ENCODE measurements around the gene CCN6. TPM values are rescaled to one million over a fixed set of nuclear protein-coding genes. Genes with fewer than 3 reads are reported as not detected.
"Not testable (repeated sequence)": the region's sequence is repeated elsewhere in the genome, so short reads cannot be mapped to it uniquely, and the experiment has no call there.

Gene CCN6
- total RNA-seq, 2 donors from 2014 or later: not detected

- no peaks in the 10 kb centered on the region for H3K36me3 Mint-ChIP-seq
- no peak for ATAC-seq
- no peak overlapping the region for H3K27ac Mint-ChIP-seq
- DNase-seq (ENCODE audit: low spot score in 2 of 2): no peak
- H3K9me3 Mint-ChIP-seq: no peaks in the 10 kb centered on the region
These were observed 12.7 kb downstream of the CCN6 start for GRCh38 chr6:112066606-112067005.

- no peak for DNase-seq (ENCODE audit: low spot score in 2 of 2)
- Mint-ChIP-seq H3K9me3 (no peaks in the 10 kb centered on the region), H3K27ac (no peak overlapping the region), H3K36me3 (no peaks in the 10 kb centered on the region)
- ATAC-seq: no peak
These were observed 27.7 kb downstream of the CCN6 start for GRCh38 chr6:112081569-112081968.

GRCh38 chr6:112085286-112086065, 31.6 kb downstream of the CCN6 start:
- no peak for ATAC-seq
- Mint-ChIP-seq H3K27ac (no peak overlapping the region), H3K36me3 (no peaks in the 10 kb centered on the region), H3K9me3 (no peaks in the 10 kb centered on the region)
- no peak for DNase-seq (ENCODE audit: low spot score in 2 of 2)

GRCh38 chr6:112086744-112087135, 32.8 kb downstream of the CCN6 start:
- peak in 1 of 2 donors; percentile 3 for DNase-seq (ENCODE audit: low spot score in 2 of 2)
- H3K36me3 Mint-ChIP-seq: no peaks in the 10 kb centered on the region
- no peaks in the 10 kb centered on the region for H3K9me3 Mint-ChIP-seq
- no peak overlapping the region for H3K27ac Mint-ChIP-seq
- peak; percentile 44 to 53 for ATAC-seq

GRCh38 chr6:112087136-112087911, 33.4 kb downstream of the CCN6 start, which contains the start of the genes FAM229B and TUBE1:
FAM229B (plus strand) TSS chr6:112087591; CDS start chr6:112099284, 11,693 bp downstream.
TUBE1 (minus strand) TSS chr6:112087482; CDS start chr6:112087434, 48 bp downstream.
- peak; percentile 80 to 86 for DNase-seq (ENCODE audit: low spot score in 2 of 2)
- Mint-ChIP-seq H3K9me3 (no peaks in the 10 kb centered on the region), H3K36me3 (no peaks in the 10 kb centered on the region), H3K27ac (no peak within 1 kb of the TSS)
- peak; percentile 96 for ATAC-seq

- Mint-ChIP-seq H3K27ac (no peak overlapping the region), H3K9me3 (no peaks in the 10 kb centered on the region), H3K36me3 (no peaks in the 10 kb centered on the region)
- ATAC-seq (no peak), DNase-seq (ENCODE audit: low spot score in 2 of 2) (no peak)
These were observed 34.0 kb downstream of the CCN6 start for GRCh38 chr6:112087916-112088315.

GRCh38 chr6:112096901-112097300, 43.0 kb downstream of the CCN6 start:
- H3K9me3 Mint-ChIP-seq: no peaks in the 10 kb centered on the region
- H3K27ac Mint-ChIP-seq: no peak overlapping the region
- ATAC-seq (no peak), DNase-seq (ENCODE audit: low spot score in 2 of 2) (no peak)
- no peaks in the 10 kb centered on the region for H3K36me3 Mint-ChIP-seq

- Mint-ChIP-seq H3K36me3 (peaks cover 0 to 11% of the 10 kb centered on the region in 2 donors), H3K27ac (no peak overlapping the region), H3K9me3 (peaks cover 5 to 10% of the 10 kb centered on the region in 2 donors)
- DNase-seq (ENCODE audit: low spot score in 2 of 2) (no peak), ATAC-seq (no peak)
These were observed 46.7 kb downstream of the CCN6 start for GRCh38 chr6:112100561-112100960.

- H3K9me3 Mint-ChIP-seq; H3K27ac Mint-ChIP-seq; ATAC-seq; DNase-seq (ENCODE audit: low spot score in 2 of 2): not testable (repeated sequence)
- peaks cover 0 to 11% of the 10 kb centered on the region in 2 donors for H3K36me3 Mint-ChIP-seq
These were observed 52.1 kb downstream of the CCN6 start for GRCh38 chr6:112106026-112106425.

GRCh38 chr6:112106562-112106961, 52.7 kb downstream of the CCN6 start:
- Mint-ChIP-seq H3K36me3 (peaks cover 0 to 11% of the 10 kb centered on the region in 2 donors), H3K27ac (no peak overlapping the region), H3K9me3 (peaks cover 5 to 10% of the 10 kb centered on the region in 2 donors)
- no peak for ATAC-seq
- DNase-seq (ENCODE audit: low spot score in 2 of 2): no peak

- DNase-seq (ENCODE audit: low spot score in 2 of 2) (no peak), ATAC-seq (no peak)
- no peak overlapping the region for H3K27ac Mint-ChIP-seq
- peaks cover 0 to 6% of the 10 kb centered on the region in 2 donors for H3K36me3 Mint-ChIP-seq
- peaks cover 5 to 10% of the 10 kb centered on the region in 2 donors for H3K9me3 Mint-ChIP-seq
These were observed 55.4 kb downstream of the CCN6 start for GRCh38 chr6:112109262-112109661.

- Mint-ChIP-seq H3K9me3 (no peaks in the 10 kb centered on the region), H3K36me3 (no peaks in the 10 kb centered on the region), H3K27ac (no peak overlapping the region)
- DNase-seq (ENCODE audit: low spot score in 2 of 2): no peak
- no peak for ATAC-seq
These were observed 59.5 kb downstream of the CCN6 start for GRCh38 chr6:112113431-112113830.

- Mint-ChIP-seq H3K27ac (no peak overlapping the region), H3K36me3 (no peaks in the 10 kb centered on the region), H3K9me3 (no peaks in the 10 kb centered on the region)
- DNase-seq (ENCODE audit: low spot score in 2 of 2) (no peak), ATAC-seq (no peak)
These were observed 60.0 kb downstream of the CCN6 start for GRCh38 chr6:112113918-112114317.

- ATAC-seq (no peak), DNase-seq (ENCODE audit: low spot score in 2 of 2) (no peak)
- Mint-ChIP-seq H3K27ac (no peak overlapping the region), H3K36me3 (no peaks in the 10 kb centered on the region), H3K9me3 (no peaks in the 10 kb centered on the region)
These were observed 60.8 kb downstream of the CCN6 start for GRCh38 chr6:112114577-112115223.

GRCh38 chr6:112116221-112116620, 62.3 kb downstream of the CCN6 start:
- Mint-ChIP-seq H3K36me3 (no peaks in the 10 kb centered on the region), H3K27ac (no peak overlapping the region), H3K9me3 (no peaks in the 10 kb centered on the region)
- ATAC-seq (no peak), DNase-seq (ENCODE audit: low spot score in 2 of 2) (no peak)

- ATAC-seq (peak; percentile 67 to 89), DNase-seq (ENCODE audit: low spot score in 2 of 2) (no peak)
- Mint-ChIP-seq H3K27ac (peak overlapping the region in 1 of 2 donors; percentile 78), H3K9me3 (no peaks in the 10 kb centered on the region), H3K36me3 (no peaks in the 10 kb centered on the region)
These were observed 63.6 kb downstream of the CCN6 start for GRCh38 chr6:112117554-112117953.

GRCh38 chr6:112118034-112118433, 64.1 kb downstream of the CCN6 start:
- Mint-ChIP-seq H3K9me3 (no peaks in the 10 kb centered on the region), H3K27ac (no peak overlapping the region), H3K36me3 (no peaks in the 10 kb centered on the region)
- no peak for DNase-seq (ENCODE audit: low spot score in 2 of 2)
- no peak for ATAC-seq
